Measurements from ENCODE around the gene DENND2A.
A peak's percentile ranks its signal among the peaks of the same experiment; 100 is the strongest.
"Not testable (repeated sequence)": the region's sequence is repeated elsewhere in the genome, so short reads cannot be mapped to it uniquely, and the experiment has no call there.

Gene DENND2A

GRCh38 chr7:140625192-140625558, 15.4 kb downstream of the DENND2A start:
- intact Hi-C loops (cut with DNase I); DNase-seq: not testable (repeated sequence)

- intact Hi-C loops (cut with DNase I) = no loop called here
- no peak for DNase-seq
Observed at GRCh38 chr7:140624392-140625191, 16.0 kb downstream of the DENND2A start.

GRCh38 chr7:140623980-140624379, 16.6 kb downstream of the DENND2A start:
- no peak for DNase-seq
- intact Hi-C loops (cut with DNase I) = no loop called here

GRCh38 chr7:140621401-140622021, 19.1 kb downstream of the DENND2A start:
- no peak for DNase-seq
- intact Hi-C loops (cut with DNase I) = no loop called here

GRCh38 chr7:140619915-140620510, 20.6 kb downstream of the DENND2A start:
- intact Hi-C loops (cut with DNase I); DNase-seq: not testable (repeated sequence)

- intact Hi-C loops (cut with DNase I) = no loop called here
- no peak for DNase-seq
Observed at GRCh38 chr7:140619176-140619575, 21.4 kb downstream of the DENND2A start.

GRCh38 chr7:140618306-140618705, 22.3 kb downstream of the DENND2A start:
- intact Hi-C loops (cut with DNase I) = no loop called here
- no peak for DNase-seq

- intact Hi-C loops (cut with DNase I) = no loop called here
- no peak for DNase-seq
Observed at GRCh38 chr7:140617081-140617480, 23.5 kb downstream of the DENND2A start.

GRCh38 chr7:140616328-140616727, 24.3 kb downstream of the DENND2A start:
- intact Hi-C loops (cut with DNase I) = no loop called here
- DNase-seq = no peak

GRCh38 chr7:140611641-140612040, 29.0 kb downstream of the DENND2A start:
- intact Hi-C loops (cut with DNase I) = no loop called here
- DNase-seq = no peak

- intact Hi-C loops (cut with DNase I) = no loop called here
- no peak for DNase-seq
Observed at GRCh38 chr7:140610204-140611165, 30.1 kb downstream of the DENND2A start.

- no peak for DNase-seq
- intact Hi-C loops (cut with DNase I) = no loop called here
Observed at GRCh38 chr7:140609646-140610045, 31.0 kb downstream of the DENND2A start.

- intact Hi-C loops (cut with DNase I) = no loop called here
Observed at GRCh38 chr7:140607441-140607989, 33.1 kb downstream of the DENND2A start.

GRCh38 chr7:140605337-140605736, 35.3 kb downstream of the DENND2A start:
- intact Hi-C loops (cut with DNase I) = no loop called here
- DNase-seq = no peak

More at GRCh38 chr7:140607441-140607989, 33.1 kb downstream of the DENND2A start:
- DNase-seq = peak; percentile 71 to 96 (median 83)

- intact Hi-C loops (cut with DNase I) = no loop called here
- DNase-seq = no peak
Observed at GRCh38 chr7:140604760-140605159, 35.9 kb downstream of the DENND2A start.

GRCh38 chr7:140604076-140604475, 36.5 kb downstream of the DENND2A start:
- intact Hi-C loops (cut with DNase I) = no loop called here

GRCh38 chr7:140601566-140602174, 38.9 kb downstream of the DENND2A start:
- DNase-seq = no peak
- intact Hi-C loops (cut with DNase I) = no loop called here

More at GRCh38 chr7:140604076-140604475, 36.5 kb downstream of the DENND2A start:
- no peak for DNase-seq

- intact Hi-C loops (cut with DNase I) = no loop called here
- no peak for DNase-seq
Observed at GRCh38 chr7:140600341-140600740, 40.3 kb downstream of the DENND2A start.

- DNase-seq = peak in 1 of 10 donors; percentile 24
- intact Hi-C loops (cut with DNase I) = no loop called here
Observed at GRCh38 chr7:140597428-140597949, 43.1 kb downstream of the DENND2A start.
